CD4-positive, alpha-beta T cell treated with Interleukin-6 at 100 ng/mL for 8 hours (primary cell): ENCODE data around the gene MOK.
"Not testable (repeated sequence)": the region's sequence is repeated elsewhere in the genome, so short reads cannot be mapped to it uniquely, and the experiment has no call there.

Experiments
- DNase-seq: peaks from one replicate; pipeline ENCODE4 v3.0.0-alpha.2; 2020; ENCODE audit warnings: mixed read lengths, low spot score

Gene MOK

DNA sequence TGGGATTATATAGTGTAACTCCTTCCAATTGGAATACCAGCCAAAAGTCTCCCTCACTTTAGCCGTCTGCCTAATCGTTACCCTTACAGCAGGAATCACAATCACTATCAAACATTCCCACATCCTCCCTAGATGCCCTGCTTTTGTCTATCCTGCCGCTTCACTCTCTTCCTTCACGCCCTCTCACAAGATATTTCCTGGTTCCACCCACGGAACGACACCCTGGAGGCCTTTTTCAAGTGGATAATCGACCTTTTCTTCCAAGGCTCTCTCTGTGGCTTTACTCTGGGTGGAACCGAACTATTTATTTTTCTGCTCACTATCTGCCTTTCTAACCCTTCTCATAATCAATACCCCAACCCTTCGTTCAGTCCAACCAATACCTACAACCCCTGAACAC lies 58.9 kb downstream of the MOK start:
- DNase-seq: no peak

DNA sequence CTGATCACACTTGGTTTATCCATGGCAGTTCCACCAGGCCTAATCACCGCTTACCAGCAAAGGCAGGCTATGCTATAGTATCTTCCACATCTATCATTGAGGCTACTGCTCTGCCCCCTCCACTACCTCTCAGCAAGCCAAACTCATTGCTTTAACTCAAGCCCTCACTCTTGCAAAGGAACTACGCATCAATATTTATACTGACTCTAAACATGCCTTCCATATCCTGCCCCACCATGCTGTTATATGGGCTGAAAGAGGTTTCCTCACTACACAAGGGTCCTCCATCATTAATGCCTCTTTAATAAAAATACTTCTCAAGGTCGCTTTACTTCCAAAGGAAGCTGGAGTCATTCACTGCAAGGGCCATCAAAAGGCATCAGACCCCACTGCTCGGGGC lies 61.2 kb downstream of the MOK start:
- not testable (repeated sequence) for DNase-seq

DNA sequence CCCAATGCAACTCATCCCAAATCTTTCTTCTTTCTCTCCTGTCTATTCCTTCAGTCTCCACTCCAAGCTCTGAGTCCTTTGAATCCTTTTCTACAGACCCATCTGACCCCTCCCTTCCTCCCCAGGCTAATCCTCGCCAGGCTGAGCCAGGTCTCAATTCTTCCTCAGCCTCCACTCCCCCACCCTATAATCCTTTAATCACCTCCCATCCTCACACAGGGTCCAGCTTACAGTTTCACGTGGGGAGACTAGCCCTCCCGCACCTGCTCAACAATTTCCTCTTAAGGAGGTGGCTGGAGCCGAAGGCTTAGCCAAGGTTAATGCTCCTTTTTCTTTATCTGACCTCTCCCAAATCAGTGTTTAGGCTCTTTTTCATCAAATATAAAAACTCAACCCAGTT lies 63.8 kb downstream of the MOK start:
- DNase-seq: no peak

DNA sequence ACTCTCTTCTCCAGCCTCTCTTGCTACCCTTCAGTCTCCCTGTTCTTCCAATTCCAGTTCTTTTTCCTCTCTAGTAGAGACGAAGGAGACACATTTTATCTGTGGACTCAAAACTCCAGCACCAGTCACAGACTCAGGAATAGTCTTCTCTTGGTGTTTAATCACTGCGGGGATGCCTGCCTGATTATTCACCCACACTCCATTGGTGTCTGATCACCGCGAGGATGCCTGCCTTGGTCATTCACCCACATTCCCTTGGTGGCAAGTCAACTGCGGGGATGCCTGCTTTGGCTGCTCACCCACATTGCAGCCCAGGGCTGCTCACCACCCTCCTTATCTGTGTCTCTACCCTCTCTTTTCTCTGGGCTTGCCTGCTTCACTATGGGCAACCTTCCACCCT lies 64.5 kb downstream of the MOK start:
- DNase-seq: not testable (repeated sequence)

DNA sequence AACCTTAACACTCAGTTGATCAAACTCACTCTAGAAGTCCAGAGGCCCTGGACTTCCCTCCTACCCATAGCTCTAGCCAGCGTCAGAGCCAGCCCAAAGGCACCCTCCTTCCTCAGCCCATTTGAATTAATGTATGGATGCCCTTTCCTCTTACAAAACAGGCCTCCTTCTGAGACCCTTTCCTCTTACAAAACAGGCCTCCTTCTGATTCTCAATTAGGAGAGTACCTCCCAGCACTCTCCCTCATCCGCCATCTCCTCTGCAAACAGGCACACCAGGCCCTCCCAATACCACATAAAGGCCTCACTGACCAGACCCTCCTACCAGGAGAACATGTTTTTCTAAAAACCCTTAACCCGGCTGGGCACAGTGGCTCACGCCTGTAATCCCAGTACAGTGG lies 65.7 kb downstream of the MOK start:
- no peak for DNase-seq

DNA sequence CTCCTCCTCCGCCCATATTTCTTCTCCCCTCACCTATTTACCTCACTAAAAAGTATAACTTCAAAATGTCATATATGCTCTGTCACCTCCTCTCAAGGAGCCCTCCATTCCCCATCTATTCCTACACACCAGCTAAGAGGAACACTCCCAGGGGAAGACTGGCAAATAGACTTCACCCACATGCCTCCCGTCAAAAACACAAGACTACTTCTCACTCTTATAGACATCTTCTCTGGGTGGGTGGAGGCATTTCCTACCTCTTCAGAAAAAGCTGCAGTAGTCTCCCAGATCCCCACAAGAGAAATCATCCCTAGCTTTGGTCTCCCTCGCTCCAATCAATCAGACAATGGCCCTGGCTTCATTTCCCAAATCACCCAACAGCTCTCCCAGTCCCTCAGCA lies 66.2 kb downstream of the MOK start:
- no peak for DNase-seq

DNA sequence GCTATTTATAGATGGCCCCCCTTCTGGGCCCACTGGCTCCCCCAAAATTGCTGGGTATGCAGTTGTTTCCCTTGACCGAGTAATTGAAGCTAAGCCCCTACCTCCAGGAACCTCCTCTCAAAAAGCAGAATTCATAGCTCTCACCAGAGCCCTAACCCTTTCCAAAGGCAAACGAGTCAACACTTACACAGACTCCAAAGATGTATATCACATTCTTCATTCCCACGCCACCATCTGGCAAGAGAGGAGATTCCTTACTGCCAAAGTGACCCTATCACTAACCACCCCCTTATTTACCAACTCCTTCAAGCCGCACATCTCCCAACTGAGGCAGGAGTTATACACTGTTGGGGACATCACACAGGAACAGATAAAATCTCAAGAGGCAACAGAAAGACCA lies 66.8 kb downstream of the MOK start:
- no peak for DNase-seq

DNA sequence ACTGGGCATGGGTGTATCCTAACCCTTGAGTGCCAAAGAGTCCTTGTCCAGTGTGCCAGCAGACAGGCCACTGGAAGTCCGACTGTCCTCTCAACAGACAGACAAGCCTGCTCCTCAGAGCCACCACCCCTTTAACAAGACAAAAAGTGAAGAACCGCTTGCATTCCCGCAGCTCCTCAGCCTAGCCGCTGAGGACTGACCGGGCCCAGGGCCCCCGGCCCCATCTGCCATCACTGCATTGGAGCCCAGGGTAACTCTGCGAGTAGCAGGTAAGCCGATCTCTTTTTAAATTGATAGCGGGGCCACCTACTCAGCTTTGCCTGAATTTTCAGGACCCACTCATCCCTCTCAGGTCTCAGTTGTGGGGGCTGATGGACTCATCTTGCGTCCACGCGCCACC lies 68.9 kb downstream of the MOK start:
- no peak for DNase-seq

DNA sequence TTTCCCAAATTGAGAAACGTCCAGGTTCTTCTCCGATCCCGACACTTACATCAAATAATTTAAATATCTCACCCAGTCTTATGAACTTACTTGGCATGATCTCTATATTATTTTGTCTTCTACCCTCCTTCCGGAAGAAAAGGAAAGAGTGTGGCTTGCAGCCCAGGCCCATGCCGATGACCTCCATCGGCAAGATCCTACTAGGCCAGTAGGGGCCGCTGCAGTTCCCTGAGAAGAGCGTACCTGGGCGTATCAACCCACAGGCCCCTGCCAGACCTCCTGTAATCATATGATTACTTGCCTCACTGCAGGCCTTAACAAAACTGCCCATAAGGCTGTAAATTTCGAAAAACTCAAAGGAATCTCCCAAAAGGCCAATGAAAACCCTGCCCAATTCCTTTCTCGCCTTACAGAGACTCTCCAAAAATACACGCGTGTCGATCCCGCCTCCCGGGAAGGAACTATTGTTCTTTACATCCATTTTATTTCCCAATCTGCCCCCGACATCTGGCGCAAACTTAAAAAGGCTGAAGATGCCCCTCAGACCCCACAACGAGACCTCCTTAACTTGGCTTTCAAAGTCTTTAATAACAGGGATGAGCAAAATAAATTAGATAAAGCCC lies 69.6 kb downstream of the MOK start:
- peak; percentile 73 for DNase-seq

DNA sequence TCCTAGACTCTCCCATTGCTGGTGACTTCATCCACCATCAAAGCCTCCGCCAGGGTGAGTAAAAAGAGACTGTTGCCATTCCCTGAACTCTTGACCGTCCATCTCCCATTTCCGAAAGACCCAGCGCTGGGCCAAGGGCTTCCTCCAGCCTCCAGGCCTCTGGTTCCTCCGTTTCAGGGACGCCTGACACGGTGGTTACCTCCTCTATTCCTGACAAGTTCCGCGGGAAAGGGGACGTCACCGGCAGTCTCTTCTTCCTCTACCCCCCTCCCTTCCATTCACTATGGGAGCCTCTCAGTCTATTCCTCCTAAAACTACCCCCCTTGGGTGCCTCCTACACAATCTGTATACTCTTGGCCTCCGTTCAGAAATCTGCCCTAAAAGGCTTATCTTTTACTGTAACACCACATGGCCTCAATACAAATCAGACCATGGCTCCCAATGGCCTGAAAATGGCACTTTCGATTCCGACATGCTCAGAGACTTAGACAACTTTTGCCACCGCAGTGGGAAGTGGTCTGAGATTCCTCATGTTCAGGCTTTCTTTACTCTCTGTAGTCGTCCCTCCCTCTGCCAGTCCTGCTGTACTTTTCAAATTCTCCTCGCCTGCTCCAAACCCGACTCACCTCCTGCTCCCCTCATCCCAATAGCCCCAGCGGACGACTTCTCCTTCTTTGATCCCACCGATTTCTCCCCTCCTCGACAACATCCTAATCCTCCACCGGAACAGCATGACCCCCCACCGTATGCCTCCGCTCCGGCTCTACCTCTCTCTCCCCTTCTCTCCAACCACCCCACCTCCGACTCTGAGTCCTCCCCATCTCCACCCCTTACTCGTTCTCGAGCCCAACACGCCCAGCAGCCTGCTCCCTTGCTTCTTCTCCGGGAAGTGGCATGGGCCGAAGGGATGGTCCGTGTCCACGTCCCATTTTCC lies 70.4 kb downstream of the MOK start:
- DNase-seq: no peak

DNA sequence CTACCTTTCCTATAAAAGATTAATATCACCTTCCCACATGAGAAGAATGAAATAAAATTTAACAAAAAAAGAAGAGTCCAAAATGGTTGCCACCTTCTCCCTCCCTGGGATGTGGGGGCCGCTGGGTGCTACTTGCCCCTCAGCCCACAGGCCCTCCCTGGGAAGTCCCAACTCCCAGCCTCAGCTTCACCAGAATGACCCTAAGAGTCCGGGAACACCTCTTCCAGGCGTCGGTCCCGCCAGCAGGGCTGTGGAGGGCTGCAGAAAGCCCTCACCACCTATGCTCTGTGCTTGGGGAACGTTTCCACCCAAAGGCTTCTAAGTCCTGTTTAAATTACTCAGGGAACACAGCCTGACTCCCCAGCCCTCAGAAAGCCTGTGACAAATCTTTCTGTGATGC lies 71.9 kb downstream of the MOK start:
- no peak for DNase-seq

DNA sequence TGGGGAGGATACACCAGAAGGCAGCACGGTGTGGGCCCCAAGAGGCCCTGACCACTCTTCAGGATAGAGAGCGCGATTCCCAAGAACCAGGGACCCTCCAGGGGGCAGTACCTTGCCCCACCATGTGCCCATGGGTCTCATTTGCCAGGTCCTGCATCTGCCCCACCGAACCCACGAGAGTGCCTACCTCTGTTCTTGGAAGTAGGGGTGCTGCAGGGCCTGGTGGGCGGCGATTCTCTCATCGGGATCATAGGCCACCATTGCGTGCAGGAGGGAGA lies 72.7 kb downstream of the MOK start:
- no peak for DNase-seq

DNA sequence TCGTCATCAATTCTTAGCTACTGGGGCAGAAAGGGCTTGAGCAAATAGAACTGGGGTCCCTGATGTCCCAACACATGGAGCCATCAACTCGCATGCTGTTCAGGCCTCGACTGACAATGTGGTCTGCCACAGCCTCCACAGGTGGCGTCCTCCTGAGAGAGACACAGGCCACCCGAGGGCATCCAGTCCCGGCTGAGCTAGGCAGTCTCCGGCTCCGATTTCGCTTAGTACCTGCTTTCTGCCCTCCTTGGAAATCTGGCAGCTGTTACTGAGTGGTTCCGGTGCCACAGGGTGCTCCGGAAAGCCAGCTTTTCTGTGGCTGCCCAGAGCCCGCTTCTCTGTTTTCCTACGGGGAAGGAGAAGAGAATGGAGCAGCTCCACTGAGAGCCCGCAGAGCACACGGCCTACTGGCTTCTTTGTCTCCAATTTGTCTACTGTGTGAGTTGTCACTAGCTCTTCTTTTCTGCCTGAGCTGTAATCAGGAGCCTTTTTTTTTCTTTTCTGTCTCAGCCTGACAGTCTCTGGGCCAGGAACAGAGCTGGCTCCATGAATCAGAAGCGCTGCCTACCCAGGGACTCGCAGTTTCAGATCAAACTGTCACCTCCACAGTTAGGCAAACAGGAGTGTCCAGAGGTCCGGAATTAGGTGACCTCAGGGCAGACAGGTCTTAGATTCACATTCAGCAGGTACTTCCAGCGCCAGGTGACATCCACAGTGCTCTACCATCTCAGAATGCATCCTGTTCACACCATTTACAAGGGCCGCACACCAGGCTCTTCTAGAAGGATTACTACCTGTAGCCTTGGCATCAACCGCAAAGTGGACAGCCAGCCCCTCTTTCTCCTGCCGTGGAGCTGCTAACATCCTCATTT lies 73.3 kb downstream of the MOK start:
- no peak for DNase-seq

DNA sequence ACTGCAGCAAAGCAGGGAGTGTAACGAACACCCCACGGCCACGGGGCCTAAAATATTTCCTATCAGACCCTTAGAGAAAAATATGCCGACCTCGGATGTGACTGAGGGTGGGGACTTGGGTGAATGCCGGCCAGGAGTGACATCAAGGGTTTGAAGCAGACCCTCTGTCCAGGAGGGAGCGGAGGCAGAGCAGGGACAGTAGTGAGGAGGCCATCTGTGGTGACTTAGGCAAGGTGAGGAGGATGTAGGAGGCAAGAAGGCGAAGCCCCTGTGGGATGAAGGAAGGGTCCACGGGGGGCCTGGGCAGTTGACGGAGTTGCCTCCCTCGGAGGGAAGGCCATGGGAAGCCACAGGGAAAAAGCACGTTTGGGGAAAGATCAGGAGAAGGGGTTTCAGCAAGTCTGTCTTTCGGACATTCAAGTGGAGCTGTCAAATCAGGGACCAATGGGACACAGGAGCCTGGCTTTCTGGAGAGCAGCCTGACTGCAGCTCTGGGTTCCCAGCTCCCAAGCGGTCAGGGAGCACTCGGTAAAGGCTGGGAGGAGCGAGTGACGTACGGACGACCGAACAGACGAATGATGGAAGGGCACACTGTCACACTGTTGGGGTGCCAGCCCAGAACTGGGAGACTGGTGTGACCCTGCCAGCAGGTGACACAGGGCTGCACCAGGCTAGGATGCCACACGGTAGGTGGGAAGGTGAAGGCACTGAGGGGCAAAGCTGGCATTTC lies 74.3 kb downstream of the MOK start:
- no peak for DNase-seq

DNA sequence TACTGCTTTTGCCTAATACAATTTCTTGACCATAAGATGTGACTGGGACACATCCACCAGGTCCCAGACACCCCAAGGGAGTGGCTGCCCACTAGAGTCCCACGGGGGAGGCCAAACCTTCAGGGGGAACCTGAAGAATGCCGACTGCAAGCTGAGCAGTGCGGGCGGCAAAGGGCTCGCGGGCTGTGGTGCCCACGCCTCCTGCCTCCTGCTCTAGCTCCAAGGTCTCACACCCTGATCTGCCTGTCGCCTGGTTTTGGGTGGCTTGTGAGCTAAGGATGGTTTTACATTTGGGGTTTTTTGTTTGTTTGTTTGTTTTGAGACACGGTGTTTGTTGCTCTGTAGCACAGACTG lies 75.2 kb downstream of the MOK start:
- no peak for DNase-seq

DNA sequence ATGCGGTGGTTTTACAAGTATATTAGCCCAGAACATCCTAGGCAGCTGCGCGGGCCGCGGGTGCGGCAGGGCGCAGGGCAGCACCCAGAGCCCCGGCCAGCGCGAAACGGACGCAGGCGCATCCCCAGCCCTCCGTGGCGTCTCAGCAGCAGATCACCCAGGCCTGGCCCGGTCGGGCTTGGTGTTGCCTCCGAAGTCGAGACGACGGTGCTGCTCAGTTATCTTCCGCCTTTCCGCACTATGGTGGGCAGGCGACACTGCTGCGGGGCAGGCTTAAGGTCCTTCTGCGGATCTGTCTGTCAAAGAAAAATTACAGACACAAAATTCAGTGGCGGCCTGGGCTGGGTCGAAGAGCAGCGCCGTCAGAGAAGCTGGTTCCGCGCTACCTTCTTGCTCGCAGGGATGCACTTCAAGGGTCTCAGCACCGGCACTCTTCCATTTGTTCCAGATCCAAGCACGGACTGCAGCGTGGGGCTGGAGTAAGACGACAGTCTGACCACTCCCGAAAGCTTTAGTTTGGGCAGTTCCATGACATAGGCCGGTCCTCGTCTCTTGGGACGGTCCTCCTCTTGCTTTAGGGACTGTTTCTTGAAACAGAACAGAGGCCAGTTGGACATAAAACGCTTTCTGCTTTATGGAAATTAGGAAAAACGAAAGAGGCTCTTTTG lies 75.8 kb downstream of the MOK start:
- no peak for DNase-seq

DNA sequence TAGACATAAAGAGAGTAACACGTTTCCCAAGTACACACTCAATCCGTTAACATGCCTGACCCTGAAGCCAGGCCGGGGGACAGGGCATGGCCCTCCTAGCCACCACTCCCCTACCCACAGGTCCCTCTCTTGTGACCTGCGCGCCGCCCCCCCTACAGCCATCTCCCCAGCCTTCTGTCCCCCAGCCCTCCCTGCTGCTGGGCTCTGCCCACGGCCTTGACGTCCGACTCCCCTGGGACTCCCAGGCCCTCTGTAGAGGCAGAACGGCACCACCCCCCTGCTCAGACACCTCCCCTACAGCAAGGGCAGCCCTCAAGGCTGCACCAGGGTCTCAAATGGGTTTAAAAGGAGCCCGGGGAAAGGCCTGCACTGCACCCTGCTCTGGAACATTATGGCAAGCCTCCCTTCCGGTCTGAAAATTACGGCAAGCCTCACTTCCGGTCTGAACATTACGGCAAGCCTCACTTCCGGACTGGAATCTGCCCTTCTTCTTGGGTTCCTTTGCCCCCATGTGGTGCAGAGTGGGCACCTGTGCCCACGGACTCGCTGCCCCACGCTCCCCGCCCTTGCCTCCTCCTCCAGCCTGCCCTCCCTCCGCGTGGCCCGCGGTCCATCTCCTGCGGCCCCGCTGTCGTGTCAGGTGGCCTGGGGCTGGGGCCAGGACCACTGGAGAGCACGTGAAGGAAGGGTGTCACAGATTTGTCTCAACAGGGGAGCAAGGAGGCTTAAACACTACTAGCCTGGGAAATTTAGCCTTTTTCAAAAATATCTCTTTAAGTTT lies 77.6 kb downstream of the MOK start:
- no peak for DNase-seq

DNA sequence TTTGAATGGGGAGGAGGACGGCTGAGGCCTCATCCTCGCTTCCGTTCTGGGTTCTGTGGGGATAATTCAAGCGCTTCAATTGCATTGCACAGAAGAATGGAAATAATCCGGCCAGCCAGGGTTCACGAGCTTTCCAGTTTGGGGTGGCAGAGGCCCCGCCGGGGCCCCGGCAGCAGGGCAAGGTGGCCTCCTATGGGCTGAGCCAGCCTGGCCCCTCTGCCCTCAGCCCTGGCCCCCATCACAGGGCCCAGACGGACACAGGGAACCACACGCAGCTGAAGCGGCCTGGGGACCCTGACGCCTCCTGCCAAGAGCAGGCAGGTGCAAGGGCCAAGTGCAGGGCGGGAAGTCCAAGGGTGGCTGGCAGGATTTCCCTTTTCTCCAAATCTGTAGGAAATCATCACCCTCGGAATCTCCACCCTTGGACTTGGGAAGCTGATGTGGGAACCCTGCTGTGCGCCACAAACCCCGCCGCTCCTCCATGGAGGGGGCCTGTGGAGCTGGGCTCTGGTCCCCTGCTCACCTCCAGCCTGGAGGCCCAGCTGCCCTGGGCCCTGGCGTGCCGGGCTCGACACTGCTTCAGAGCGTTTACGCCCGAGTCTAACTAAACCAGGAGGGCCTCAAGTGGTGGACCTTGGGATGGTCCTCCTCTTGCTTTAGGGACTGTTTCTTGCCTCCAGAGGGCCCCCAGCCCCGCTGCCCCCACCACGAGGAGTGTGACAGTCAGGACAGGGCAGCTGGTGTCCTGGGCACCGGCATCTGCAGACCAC lies 78.4 kb downstream of the MOK start:
- DNase-seq: no peak

DNA sequence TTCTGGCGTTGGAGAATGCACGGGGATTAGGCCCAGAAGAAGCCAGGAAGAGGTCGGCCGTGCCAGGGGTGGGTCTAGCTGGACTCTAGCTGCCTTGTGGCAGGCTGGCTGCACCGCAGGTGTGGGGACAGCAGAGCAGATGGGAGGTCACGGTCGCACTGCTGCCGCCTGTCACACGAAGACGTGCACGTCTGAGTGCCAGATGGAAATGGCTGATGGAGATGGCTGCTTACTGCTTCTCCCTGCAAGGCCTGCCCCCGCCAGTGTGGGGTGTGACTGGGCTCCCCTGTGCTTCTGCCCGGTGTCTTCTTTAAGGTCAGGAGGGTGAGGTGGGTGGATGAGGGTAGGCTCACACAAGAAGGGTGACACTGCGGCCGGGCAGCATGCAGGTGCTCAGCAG lies 79.0 kb downstream of the MOK start:
- no peak for DNase-seq

DNA sequence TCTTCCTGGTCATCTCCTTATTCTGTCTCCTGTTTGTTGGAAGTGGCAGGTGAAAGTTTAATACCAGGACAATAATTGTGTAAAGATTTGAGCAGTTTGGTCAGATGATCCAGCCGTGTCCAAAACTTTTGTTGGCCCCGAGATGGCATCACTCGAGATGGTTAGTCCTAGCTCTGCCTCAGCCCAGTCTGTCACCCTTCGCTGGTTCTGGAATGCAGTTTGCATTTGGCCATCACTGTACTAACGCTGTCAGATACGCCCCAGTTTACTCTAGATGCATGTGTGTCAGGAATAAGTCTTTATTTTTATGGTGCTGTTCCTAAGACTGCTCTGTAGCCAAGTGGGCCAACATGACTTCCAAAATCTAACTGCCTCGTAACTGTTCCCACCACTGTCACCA lies 79.6 kb downstream of the MOK start:
- no peak for DNase-seq
